Hematopoietic multipotent progenitor cell treated with erythropoietin and hydrocortisone succinate and interleukin-3 and kit ligand, for 6 days (in vitro differentiated cells): ENCODE data around the gene SEPTIN12.

ENCODE experiments used
- DNase-seq: peaks from one replicate; pipeline ENCODE4 v3.0.0-alpha.2; 2015

SEPTIN12 gene, protein sequence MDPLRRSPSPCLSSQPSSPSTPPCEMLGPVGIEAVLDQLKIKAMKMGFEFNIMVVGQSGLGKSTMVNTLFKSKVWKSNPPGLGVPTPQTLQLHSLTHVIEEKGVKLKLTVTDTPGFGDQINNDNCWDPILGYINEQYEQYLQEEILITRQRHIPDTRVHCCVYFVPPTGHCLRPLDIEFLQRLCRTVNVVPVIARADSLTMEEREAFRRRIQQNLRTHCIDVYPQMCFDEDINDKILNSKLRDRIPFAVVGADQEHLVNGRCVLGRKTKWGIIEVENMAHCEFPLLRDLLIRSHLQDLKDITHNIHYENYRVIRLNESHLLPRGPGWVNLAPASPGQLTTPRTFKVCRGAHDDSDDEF

DNA sequence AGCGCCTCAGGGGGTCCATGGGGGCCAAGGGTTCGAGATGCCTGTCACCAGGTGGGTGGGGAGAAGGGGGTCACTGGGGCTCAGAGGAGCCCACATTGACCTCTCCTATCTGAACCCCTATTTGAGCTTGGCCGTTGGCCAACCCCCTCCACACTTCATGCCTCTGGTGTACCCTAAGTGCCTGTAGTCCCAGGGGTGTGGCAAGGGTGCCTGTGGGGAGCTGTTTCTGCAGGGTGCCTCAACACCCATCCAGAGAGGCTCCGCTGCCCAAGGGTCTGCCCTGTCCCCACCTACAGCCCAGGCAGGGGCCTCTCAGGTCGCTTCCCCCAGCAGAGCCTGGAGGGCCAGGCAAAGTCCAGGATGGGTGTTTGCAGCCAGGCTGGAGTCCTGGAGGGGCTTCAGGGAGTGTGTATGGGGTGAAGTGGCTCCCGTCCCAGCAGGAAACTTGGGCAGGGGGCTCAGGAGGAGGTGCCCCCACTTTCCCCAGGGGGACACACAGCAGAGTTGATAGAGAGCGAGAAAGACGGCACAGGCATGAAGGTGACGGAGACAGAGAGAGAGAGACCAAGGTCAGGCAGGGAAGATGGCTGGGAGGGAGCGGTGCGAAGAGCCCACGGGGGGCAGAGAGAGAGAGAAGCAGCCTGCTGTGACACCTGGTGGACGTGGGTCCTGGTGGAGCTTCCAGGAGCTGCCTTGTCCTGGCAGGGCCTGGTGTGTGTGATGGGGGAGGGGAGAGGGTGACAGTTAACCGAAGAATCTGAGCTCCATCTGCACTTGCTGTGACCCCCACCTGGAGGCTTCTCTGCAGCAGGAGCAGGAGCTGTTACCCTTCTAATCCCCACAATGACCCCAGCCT lies at the start of gene SEPTIN12:
Gene SEPTIN12, minus strand, starts transcription at position 719 of the 856 bp plus-strand sequence. Its CDS starts 700 bp downstream, at position 19.
- DNase-seq, result no peak

DNA sequence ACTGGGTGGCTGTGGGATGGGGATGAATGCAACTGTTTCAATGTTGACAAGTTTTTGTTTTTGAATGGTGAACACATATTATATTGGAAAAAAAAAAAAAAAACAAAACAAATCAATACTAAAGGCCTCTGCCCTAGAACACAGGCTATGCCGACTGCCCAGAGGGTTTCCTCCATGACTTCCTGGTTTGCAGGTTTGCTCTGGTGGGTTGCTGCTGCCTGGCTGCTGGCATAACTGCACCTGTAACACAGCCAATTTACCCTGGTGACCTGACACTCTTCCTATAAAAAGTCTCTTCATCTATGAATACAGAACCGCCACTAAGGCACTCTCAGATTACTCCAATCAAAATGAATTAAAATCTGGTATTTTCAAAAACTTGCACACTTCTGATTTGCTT lies 48.6 kb upstream of the SEPTIN12 start:
- DNase-seq, result no peak

DNA sequence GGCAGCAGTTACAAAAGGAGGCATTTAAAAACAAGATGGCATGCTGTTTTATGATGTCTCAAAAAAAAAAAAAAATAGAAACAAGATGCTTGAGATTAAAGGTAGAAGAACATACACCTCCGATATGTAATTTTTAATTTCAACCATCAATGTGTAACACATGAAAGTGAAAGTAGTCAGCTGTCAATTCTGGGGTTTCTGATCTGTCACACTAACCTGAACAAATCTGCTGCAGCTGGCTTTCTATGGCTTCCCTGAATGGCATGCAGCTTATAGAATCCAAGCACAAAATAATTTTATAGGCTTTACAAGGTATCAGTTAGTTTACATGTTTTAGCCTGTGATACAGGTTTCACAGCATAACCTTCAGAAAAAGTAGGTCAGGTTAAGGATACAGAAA lies 45.4 kb upstream of the SEPTIN12 start:
- no peak for DNase-seq

DNA sequence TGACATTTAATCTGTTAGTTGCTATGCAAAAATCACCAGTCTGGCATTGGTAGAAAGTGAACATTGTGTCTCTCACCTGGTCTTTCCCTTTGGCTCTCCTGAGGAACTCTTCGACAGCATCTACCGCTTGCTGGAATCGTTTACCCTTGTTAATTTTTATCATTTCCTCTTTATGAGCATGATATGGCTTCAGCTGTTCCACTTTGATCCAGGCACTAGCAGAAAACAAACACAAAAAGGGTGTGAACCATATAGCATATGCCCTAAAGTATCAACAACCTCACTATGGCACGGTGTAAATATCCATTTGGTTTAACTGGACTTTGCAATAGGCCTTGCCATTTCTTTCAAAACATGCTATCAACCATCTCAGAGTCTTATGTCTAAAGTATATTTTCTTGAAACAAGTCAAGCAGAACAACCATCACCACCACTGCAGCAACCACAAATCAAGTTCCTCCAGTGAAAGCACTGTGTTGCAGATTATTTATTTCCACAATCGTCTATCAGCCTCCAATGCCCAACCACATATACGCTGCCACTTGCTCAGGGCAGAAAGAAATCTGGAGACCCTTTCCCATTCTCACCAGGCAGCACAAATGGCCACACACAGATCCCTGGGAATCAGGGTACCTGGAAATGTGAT lies 44.7 kb upstream of the SEPTIN12 start:
- DNase-seq, result no peak

DNA sequence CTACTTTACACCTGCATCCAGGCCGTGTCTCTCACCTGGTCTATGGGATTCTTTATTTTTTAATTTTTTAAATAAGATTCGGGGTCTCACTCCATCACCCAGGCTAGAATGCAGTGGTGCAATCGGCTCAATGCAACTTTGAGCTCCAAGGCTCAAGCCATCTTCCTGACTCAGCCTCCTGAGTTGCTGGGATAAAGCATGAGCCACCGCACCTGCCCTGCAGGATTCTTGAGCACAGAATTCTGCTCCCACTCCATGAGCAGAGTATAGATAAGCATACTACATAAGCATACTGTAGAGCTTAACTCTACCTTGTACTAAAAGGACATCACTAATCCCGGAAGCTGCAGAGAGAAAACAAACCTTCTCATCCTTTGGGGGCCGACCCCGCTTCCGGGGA lies 43.5 kb upstream of the SEPTIN12 start:
- no peak for DNase-seq

DNA sequence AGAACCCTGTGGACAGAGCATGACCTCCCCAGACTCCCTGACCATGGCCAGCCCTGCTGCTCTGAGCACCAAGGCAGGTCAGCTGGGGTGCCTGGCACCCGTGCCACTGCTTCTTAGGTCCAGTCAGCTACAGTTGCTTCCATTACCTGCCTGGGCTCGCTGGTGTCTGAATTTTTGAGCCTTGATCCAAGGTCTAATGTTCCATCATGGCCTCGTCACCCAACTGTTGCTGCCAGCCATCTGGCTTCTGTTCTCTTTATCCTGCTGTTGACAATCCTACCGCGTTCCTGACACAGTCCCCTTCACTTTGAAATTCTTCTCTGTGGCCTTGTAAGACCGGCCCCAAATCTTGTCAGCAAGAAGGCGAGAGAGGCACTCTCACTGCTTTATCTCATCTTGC lies 42.3 kb upstream of the SEPTIN12 start:
- DNase-seq, result no peak

DNA sequence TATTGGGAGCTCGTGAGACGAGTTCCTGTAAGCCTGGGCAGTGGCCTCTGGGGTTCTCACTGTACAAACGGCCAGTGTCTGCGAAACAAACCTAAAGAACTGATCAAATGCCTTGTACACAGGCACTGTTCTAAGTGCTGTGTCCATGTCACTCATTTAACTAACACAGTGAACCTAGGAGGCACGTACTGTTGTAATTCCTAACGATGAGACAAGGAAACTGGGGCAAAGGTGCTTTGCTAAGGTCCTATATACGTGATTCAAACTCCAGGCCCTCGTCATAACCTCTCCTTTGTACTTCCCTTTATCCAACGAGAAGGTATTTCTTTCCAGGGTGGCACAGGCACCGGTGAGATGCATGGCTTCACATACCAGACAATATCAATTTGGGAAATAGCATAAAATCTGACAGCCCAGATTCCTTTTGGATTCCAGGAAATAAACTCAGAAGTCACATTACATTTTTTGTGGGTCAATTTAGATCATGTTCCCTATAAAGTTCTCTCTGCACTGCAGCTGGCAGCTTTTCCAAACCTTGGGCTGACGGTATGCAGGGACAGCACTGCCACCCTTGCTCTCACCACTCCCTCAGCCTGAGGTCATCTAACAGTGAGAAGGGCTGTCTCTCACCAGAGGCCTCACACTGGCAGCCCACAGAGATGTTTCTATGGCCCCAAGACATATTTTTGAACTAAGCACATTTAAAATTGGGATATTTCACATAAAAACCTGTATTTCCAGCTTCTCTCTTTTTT lies 40.6 kb upstream of the SEPTIN12 start:
- no peak for DNase-seq

DNA sequence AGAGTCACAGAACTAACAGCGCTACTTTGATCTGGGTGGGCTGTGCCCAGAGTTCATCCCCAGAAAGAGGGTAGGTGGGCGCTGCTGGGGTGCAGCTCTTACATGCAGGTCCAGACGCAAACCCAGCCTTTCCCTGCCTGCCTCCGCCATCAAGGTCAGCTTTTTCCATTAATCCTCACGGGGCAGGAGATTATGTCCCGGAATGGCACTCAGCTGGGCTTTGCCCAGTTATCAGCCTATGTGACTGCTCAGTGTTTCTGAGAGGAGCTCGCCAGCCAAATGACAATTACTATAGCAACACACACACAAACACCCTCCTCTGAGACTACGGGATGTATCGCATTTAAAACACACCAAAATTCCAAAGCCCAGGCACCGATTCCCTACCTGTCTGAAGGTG lies 38.8 kb upstream of the SEPTIN12 start:
- no peak for DNase-seq

DNA sequence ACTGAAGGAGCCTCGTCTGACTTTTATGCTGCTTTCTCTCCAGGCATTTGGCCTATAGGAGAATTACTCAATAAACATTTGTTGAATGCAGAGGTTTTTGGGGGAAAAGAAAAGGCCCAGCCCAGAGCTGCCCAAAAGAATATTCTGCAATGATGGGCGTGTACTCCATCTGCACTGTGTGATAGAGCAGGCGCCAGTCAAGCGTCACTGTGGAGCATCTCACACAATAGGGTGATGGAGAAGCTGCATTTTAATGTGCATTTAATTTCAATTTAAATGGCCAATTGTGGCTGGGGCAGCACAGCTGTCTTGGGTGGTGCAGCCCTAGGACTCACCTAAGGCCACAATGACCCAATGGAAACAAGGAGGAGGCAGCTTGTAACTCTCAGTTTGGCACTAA lies 38.4 kb upstream of the SEPTIN12 start:
- DNase-seq, result peak; percentile 80

DNA sequence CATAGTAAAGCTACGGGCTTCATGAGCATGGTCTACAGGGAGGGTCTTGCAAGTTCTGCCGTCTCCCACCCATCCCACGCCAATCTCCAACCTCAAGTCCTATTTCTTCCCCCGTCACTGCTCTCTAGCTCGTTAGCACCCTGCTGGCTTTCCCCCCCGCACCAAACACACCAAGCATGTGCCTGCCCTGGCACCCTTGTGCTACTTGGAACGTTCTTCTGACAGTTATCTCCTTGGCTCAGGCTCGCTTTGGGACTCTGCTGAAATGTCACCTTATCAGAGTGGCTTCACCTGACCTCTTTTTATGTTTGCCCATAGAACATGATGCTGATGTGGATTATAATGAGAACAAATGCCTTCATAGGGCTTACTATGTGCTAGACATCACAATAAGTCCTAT lies 37.1 kb upstream of the SEPTIN12 start:
- DNase-seq, result peak; percentile 89

DNA sequence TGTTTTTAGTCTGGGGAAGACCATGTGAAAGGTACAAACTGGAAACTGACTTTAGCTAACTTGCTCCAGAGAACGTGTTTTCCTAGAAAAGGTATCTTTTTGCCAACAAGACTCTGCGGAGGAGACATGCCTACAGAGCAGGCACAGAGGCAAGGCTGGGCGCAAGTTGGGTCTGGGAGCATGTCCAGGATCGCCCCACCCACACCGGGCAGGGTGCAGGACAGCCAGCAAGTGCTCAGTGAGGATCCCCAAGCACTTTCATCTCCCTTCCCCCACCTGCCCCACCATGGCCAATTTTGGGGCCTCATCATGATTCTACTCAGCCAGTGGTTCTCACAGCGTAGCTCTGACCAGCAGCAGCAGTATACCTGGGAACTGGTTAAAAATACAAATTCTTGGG lies 32.5 kb upstream of the SEPTIN12 start:
- DNase-seq, result no peak

DNA sequence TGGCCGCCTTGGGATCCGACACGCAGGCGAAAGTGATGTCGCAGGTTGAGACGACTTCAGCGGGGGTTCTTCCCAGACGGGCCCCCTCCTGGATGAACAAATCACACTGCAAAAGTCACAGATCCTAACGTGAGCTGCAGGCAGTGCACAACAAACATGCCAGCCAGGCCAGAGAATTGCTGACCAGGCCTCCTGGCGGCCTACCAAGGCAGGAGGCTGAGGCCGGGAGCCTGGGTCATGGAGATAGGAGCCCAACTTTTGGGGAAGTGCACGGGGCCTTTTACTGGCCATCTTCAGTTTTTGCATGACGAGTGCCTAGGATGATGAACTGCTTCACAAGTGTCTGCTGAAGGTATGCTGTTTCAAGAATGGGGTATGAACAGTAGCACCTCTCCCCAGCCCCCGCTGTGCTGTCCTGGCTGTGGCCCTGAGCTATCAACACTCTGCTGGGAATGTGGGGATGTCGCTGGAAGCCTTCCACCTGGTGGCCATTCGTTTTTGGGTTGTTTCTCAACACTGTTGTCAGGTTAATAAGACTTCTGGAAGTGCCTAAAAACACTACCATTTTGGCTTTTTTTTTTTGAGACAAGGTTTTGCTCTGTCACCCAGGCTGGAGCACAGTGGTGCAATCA lies 26.5 kb upstream of the SEPTIN12 start:
- no peak for DNase-seq

DNA sequence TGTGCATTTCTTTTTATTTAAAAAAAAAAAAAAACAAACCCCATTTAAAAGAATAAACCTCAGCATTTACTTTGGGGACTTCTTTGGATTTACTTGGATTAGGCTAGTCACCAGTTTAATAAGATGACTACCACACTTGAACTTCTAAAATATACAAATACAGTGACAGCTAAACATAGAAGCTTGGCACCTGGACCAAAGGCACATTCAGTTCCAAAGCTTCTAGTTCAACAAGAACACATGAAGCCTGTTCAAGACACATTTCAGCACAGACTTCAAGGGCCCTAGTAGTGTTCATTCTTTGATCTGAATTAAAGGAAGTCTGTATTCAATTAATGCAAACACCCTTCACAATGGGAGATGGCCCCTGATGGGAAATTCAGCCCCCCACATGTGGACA lies 25.9 kb upstream of the SEPTIN12 start:
- DNase-seq, result no peak

DNA sequence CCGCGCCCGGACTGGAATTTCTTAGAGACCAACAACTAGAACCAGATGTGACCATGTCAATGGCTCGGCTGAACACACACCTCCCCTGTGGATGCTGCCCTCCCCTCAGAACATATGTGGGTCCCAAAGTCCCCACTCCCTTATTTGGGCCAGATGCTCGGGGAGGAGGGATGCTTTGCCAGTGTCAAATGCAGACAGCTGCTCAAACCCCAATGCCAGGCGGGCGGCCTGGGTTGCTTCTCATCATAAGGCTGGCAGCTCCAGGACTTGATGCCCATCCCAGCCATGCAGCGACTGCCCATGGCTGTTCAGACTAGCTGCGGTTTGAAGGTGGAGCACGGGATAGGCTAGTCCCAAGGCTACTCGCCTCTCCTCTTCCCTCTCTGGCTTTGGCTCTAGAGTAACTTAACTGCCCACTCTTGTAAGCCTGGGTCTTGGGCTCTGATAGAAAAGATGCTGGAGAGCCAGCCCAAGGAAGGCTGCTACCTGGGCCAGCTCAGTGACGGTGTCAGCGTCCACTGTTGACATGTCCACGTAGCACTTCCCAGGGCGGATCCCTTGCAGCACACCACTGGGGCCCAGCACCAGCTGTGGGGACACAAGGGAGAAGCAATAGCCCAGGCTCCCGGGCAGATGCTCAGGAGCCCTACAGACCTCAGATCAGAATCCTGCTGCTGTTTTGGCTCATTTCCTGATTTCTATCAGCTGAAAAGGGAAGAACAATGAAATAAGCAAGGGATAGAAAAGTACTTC lies 25.3 kb upstream of the SEPTIN12 start:
- DNase-seq, result no peak

DNA sequence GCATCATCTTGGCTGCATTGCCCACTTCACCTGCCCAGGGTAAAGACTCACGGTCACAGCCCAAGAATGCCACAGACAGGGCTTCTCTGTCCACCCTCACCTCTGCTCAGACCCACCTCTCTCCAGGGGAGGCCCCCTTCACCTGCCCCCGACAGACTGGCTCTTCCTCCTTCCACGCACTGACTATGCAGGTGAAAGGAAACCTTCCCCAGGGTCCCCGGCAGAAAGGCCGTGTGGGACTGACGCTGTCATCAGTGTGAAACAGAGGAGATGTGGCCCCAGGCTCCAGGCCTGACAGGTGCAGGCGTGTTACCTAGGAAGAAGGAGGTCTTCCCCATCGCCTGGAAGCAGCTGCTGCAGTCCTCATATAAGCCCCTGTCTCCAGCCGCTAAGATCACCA lies 23.6 kb upstream of the SEPTIN12 start:
- DNase-seq, result no peak

DNA sequence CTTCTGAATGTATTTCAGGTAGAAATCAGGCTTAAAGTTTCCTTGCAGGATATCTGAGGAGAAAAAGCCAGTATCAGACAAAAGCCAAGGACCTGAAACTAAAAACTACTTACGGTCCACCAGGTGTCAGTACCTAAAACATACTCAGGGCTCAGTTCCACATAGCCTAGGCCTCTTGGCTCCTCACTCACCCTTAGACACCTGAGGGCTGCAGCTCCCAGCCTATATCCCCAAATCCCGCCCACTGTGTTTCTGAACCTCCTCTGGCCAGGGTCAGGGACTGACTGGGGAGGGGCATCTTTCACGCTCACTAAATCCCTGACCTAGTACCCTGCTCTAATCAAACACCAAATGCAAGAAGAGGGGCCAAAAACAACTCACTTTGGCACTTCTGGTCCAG lies 23.1 kb upstream of the SEPTIN12 start:
- no peak for DNase-seq

DNA sequence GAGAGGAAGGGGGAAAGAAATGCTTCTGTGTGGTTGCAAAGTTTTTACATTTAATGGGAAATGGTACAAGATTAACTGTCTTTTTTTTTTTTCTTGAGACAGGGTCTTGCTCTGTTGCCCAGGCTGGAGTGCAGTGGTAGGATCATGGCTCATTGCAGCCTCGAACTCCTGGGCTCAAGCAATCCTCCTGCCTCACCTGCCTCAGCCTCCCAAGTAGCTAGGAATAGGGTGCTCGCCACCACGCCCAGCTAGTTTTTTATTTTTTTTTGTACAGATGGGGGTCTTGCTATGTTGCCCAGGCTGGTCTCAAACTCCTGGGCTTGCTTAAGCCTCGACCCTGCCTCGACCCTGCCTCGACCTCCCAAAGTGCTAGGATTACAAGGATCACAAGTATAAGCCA lies 18.1 kb upstream of the SEPTIN12 start:
- no peak for DNase-seq

DNA sequence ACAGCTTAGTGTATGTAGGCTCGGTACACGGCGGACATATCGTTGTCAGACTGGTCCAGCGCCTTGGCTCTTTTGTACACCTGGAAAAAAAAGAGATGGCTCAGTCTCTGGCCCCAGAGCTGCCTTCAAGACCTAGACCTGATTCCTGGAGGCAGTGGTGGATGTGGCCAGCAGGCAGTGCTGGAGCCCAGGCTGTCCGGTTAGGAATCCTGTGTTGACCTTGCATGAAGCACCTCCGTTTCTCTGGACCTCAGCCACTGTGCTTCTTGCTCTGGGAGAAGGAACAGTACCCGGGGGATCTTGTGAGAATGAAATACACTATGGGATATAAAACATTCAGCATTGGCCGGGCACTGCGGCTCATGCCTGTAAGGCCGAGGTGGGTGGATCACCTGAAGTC lies 17.1 kb upstream of the SEPTIN12 start:
- DNase-seq, result no peak

DNA sequence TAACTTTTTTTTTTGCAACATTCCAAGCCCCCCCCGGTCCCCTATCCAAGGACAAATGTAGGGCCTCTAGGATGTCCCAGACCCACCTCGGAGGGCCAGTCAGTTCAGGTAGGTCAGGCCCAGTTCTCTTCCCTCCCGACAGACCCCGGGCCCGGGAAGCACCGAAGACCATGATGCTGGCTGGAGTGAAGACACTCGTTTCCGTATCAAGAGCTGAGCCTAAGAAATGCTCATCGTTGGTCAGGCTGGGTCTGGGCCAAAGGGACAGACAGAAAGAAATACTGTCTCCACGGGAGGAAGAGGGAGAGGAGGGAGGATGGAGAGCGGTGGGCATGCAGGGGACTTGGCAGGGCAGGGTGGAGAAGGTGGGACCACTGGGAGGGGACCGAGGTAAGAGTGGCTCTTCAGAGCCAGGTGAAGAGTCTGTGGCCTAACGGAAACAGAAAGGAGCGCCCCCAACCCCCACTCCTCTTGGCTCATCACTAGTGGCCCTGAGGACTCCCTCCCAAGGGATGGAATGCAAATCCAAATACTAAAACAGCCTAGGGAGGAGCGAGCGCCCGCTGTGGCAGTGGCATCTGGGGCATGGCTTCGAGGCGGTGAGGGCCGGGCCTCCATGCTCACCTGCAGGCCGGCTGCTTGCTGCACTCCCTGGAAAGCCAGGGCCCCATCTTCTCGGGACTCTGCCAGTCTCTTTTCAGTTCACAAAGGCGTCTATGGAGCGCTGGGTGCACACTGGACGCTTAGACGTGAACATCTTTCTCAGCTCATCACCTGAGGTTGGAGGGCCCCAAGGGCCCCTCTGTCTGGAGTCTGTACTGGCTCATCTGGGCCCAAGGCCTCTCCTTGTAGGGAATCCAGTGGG lies 16.0 kb upstream of the SEPTIN12 start:
- no peak for DNase-seq

DNA sequence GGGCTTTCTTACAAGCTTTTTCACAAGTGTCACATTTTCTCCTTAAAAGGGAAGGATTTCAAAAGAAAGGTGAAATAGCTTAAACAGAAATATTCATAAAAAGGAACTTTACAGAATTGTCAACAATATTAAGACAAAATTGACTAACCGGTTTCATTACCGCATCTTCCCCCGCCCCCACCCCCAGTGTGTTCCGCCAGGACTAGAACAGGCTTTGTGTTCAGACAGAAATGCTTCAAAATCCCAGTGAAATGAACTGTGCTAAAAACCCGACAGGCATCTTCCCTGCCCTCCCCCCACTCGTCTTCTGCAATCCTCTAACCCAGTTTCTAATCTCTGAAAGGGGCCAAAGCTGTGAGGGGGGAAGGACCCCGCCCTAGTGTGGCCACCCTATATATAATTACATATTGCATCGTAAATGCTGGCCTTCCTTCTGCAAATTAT lies 15.3 kb upstream of the SEPTIN12 start:
- peak; percentile 42 for DNase-seq
